Glutamatergic neuron (in vitro differentiated cells): ENCODE results near the gene PDLIM5. TPM values are rescaled to one million over a fixed set of nuclear protein-coding genes. Genes with fewer than 3 reads are reported as not detected.
"Not testable (repeated sequence)": the region's sequence is repeated elsewhere in the genome, so short reads cannot be mapped to it uniquely, and the experiment has no call there.

ENCODE experiments used
- DNase-seq: peaks from one replicate; pipeline ENCODE4 v3.0.0; 2022
- H3K27ac Mint-ChIP-seq: one replicate; pipeline ENCODE4 v1.8.0; 2020; ENCODE audit warnings: mild to moderate bottlenecking, mixed read lengths, inconsistent platforms; ENCODE audit not compliant: unreplicated experiment
- H3K27me3 Mint-ChIP-seq: one replicate; pipeline ENCODE4 v1.8.0; 2020; ENCODE audit warnings: mild to moderate bottlenecking, moderate library complexity, mixed read lengths, inconsistent platforms; ENCODE audit not compliant: unreplicated experiment
- H3K36me3 Mint-ChIP-seq: one replicate; pipeline ENCODE4 v1.8.0; 2020; ENCODE audit warnings: mild to moderate bottlenecking, mixed read lengths, inconsistent platforms; ENCODE audit not compliant: unreplicated experiment
- H3K4me1 Mint-ChIP-seq: one replicate; pipeline ENCODE4 v1.8.0; 2020; ENCODE audit warnings: mild to moderate bottlenecking, low read depth, mixed read lengths, inconsistent platforms; ENCODE audit not compliant: unreplicated experiment
- H3K4me3 Mint-ChIP-seq: one replicate; pipeline ENCODE4 v1.8.0; 2020; ENCODE audit warnings: mild to moderate bottlenecking, mixed read lengths, inconsistent platforms; ENCODE audit not compliant: unreplicated experiment
- H3K9me3 Mint-ChIP-seq: one replicate; pipeline ENCODE4 v1.8.0; 2020; ENCODE audit warnings: mild to moderate bottlenecking, moderate library complexity, mixed read lengths, inconsistent platforms; ENCODE audit not compliant: unreplicated experiment
- CTCF ChIP-seq: fragments of 200-600 bp; sonication (generic); IDR thresholded peaks from one replicate; pipeline ENCODE4 v1.5.0; 2021; ENCODE audit not compliant: partially characterized antibody, unreplicated experiment
- total RNA-seq: library from RNA; stranded (reverse); fragmentation: NEBNext Ultra II Directional; extraction: Animal tissue kit (Norgen Biotek cat#: 25700); gene quantifications from one replicate; pipeline ENCODE4 v1.2.1, GENCODE V29; 2021; ENCODE audit not compliant: unreplicated experiment

The PDLIM5 gene
- total RNA-seq, 1 donor from 2014 or later = 32.7 TPM

- H3K4me3 Mint-ChIP-seq = no peak overlapping the region
- DNase-seq = no peak
- TF ChIP-seq CTCF = no peak
- no peak overlapping the region for H3K27ac Mint-ChIP-seq
- peaks cover 16% of the 10 kb centered on the region for H3K4me1 Mint-ChIP-seq
- peaks cover 4% of the 10 kb centered on the region for H3K36me3 Mint-ChIP-seq
- no peaks in the 10 kb centered on the region for H3K27me3 Mint-ChIP-seq
- H3K9me3 Mint-ChIP-seq = peaks cover 3% of the 10 kb centered on the region
Observed at GRCh38 chr4:94466371-94466770, 14.6 kb downstream of the PDLIM5 start.

GRCh38 chr4:94466923-94467322 lies 15.2 kb downstream of the PDLIM5 start:
- no peak for TF ChIP-seq CTCF
- DNase-seq = no peak
- H3K4me3 Mint-ChIP-seq = no peak overlapping the region
- H3K4me1 Mint-ChIP-seq = peaks cover 16% of the 10 kb centered on the region
- H3K9me3 Mint-ChIP-seq = peaks cover 3% of the 10 kb centered on the region
- H3K36me3 Mint-ChIP-seq = peaks cover 4% of the 10 kb centered on the region
- H3K27me3 Mint-ChIP-seq = no peaks in the 10 kb centered on the region
- H3K27ac Mint-ChIP-seq = no peak overlapping the region

- H3K4me1 Mint-ChIP-seq = peaks cover 16% of the 10 kb centered on the region
- TF ChIP-seq CTCF = no peak
- peaks cover 4% of the 10 kb centered on the region for H3K36me3 Mint-ChIP-seq
- H3K4me3 Mint-ChIP-seq = no peak overlapping the region
- H3K27me3 Mint-ChIP-seq = no peaks in the 10 kb centered on the region
- DNase-seq = no peak
- H3K9me3 Mint-ChIP-seq = peaks cover 3% of the 10 kb centered on the region
- H3K27ac Mint-ChIP-seq = peak overlapping the region; percentile 41
Observed at GRCh38 chr4:94468093-94468769, 16.5 kb downstream of the PDLIM5 start.

GRCh38 chr4:94469221-94469784 lies 17.6 kb downstream of the PDLIM5 start:
- no peak overlapping the region for H3K27ac Mint-ChIP-seq
- no peak for DNase-seq
- no peaks in the 10 kb centered on the region for H3K27me3 Mint-ChIP-seq
- H3K4me1 Mint-ChIP-seq = peaks cover 11% of the 10 kb centered on the region
- TF ChIP-seq CTCF = no peak
- no peak overlapping the region for H3K4me3 Mint-ChIP-seq
- H3K36me3 Mint-ChIP-seq = peaks cover 4% of the 10 kb centered on the region
- peaks cover 3% of the 10 kb centered on the region for H3K9me3 Mint-ChIP-seq

- no peak for TF ChIP-seq CTCF
- Mint-ChIP-seq H3K9me3 (peaks cover 3% of the 10 kb centered on the region), H3K4me1 (peaks cover 9% of the 10 kb centered on the region)
Observed at GRCh38 chr4:94470132-94470531, 18.4 kb downstream of the PDLIM5 start.

GRCh38 chr4:94470782-94471181 lies 19.0 kb downstream of the PDLIM5 start:
- H3K4me1 Mint-ChIP-seq, DNase-seq, H3K27me3 Mint-ChIP-seq, H3K36me3 Mint-ChIP-seq, H3K9me3 Mint-ChIP-seq, H3K27ac Mint-ChIP-seq, H3K4me3 Mint-ChIP-seq: not testable (repeated sequence)

More at GRCh38 chr4:94470132-94470531, 18.4 kb downstream of the PDLIM5 start:
- no peaks in the 10 kb centered on the region for H3K27me3 Mint-ChIP-seq
- DNase-seq = no peak
- H3K36me3 Mint-ChIP-seq = peaks cover 4% of the 10 kb centered on the region
- H3K27ac Mint-ChIP-seq = no peak overlapping the region
- H3K4me3 Mint-ChIP-seq = no peak overlapping the region
